Activated CD8-positive, alpha-beta memory T cell treated with anti-CD3 and anti-CD28 coated beads for 48 hours (primary cell): ENCODE measurements around the gene ZNF440.

ENCODE experiments used
- DNase-seq, 3 experiments: peaks; one replicate each; pipeline ENCODE4 v3.0.0-alpha.2; 2020; ENCODE audit warnings: low read depth in 2 of 3, low spot score in 2 of 3

The ZNF440 gene

GRCh38 chr19:11882606-11883005 is 68.5 kb downstream of the ZNF440 start:
- DNase-seq = no peak
